HG03442 (cell line): ENCODE data around the gene ELFN2.
"Not testable (repeated sequence)": the region's sequence is repeated elsewhere in the genome, so short reads cannot be mapped to it uniquely, and the experiment has no call there.

Experiments used
- ATAC-seq: cut with Tn5 transposase; IDR thresholded peaks from one replicate; pipeline ENCODE4 v1.9.1; 2021; ENCODE audit warnings: mild to moderate bottlenecking, moderate library complexity; ENCODE audit not compliant: unreplicated experiment

Gene ELFN2

DNA sequence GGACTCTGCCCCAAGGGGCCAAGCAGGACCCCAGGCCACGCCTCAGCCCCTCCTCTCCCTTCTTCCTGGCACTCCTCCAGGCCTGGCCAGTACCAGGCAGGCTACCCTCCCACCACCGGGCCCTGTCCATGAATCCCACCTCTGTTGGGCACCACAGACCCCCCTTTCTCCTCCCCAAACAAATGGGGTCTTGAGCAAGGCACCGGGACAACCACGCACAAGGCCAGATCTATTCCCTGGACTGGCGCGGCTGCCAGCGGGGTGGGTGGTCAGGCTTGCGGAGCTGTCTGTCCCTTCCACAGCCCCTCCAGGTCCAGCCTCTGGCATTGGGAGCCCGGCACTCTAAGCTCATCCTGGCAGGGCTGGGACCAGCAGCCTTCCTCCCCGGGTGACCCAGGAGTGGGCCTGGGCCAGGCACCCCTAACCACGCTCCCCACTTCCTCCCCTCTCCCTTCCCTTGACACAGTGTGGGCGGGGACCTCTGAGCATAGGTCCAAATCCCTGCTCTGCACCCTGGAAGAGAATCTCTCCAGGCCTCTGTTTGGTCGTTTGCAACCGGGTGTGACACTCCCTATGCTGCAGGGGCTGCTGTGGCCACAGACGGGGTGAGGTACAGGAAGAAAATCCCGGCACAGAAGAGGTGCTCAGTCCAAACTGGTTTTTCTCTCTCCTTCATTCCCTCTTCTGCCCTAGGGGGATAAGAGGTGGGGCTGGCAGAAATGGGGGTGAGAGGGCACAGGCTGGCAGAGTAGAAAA is 14.6 kb downstream of the ELFN2 start:
- ATAC-seq = no peak

DNA sequence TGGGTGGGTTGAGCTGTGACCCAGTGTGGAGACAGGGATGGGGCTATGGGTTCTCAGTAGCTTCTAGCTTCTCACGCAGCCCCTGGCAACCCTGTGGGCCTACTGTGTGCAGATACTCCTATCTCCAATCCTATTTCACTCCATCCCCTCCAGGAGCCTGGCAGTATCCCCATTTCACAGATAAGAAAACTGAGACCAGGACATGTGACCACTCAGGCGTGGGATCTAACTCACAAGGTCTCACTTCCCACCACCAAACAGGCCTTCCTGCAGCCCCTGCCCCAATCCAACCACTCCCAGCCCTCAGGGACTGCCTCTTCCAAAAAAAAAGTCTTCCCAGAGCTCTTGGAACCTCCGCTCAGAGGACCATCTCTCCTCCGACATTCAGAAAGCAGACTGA is 15.6 kb downstream of the ELFN2 start:
- ATAC-seq = no peak

DNA sequence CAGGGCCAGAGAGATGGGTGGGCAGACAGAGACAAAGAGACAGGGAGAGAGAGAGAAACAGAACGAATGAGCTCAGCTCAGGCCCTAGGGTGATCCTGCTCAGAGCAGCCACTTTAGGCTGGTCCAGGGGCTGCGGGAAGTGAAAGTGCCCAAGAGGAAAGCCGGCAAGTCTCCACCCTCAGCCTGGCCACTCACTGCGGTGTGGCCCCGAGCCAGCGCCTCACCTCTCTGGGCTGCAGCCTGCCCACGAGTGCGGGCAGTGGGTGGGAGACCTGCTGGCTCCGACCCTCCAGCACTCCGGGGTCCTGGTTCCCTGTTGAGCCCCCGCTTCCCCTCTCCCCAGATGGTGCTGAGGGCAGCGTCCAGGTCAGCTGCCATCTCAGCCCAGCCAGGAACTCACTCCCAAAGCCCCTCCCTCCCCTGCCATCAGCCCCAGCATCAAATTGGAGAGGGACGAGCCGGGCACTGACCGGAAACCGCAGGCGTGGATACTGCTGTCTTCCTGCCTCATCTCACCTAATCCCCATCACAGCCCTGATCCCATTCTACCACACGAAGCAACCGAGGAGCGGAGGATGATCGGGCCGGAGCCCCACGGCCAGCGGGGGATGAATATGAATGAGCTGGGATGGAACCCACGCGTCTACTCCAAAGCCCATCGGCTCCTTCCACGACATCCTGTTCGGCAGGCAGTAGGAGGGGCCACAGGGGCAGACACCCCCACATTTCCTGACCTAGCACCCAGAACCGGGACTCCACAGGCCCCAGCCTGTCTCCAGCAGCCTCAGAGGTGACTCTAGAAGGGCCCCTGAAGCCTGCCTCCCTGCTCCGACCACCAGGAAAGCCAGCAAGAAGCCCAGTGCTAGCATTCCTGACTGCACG is 16.9 kb downstream of the ELFN2 start:
- ATAC-seq = no peak

DNA sequence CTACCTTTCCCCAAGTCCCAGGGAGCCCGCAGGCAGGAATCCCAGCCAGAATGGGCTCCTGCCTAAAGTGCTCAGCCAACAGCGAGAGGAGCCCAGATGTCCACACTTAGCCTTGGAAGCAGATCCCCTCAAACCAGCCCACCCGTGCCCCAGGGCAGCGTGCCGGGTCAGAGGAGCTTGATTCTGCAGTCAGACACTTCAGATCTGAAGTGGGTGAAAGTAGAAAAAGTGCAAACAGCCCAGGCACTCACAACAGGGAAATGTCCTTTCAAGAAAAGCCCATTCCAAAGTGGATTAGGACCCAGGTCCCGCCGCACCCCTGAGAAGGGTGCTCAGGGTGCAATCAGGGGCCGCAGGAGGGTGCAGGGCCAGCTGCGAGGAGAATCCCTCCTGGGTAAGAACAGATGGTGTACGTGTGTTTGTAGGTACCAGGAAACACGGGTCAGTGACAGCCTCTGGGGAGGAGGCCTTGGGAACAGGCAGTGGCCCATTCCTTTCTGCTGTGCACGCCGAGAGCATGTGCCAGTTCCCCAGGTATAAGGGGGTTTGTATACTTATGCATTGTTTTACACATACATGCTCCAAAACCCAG is 17.7 kb downstream of the ELFN2 start:
- ATAC-seq = no peak

DNA sequence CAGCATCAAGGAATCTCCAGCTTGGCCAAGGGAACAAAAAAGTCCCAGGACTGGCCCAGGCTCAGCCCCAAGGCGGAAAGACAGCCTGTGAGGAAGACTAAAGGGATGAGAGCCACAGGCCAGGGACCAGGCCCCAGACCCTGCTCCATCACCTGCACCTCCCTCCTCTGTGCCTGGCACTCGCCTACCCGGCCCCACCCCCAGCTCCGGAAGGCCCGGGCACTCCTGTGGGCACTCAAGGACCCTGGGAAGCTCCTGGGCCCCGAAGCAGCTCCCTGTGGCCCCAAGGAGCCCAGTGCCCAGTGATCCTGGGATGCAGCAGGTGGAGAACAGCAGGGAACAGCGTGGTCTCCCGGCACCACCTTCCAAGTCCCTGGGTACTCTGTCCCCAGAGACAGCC is 18.2 kb downstream of the ELFN2 start:
- ATAC-seq = no peak

DNA sequence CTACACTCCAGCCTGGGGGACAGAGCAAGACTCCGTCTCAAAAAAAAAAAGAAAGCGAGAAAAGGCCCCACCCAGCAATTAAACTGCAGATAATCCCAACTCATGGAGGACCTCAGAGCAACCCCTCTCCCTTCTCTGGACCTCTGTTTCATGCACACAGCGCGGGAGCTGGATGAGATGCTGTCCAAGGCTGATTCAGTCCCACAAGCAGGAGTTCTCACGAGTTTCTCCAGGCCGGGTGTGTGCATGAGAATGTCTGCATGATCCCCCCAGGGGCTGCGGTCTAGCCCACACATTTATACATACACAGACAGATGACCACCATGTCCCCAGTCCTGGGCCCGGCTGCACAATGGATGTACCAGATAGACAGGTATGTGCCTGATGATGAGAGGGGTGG is 19.4 kb downstream of the ELFN2 start:
- ATAC-seq = no peak

DNA sequence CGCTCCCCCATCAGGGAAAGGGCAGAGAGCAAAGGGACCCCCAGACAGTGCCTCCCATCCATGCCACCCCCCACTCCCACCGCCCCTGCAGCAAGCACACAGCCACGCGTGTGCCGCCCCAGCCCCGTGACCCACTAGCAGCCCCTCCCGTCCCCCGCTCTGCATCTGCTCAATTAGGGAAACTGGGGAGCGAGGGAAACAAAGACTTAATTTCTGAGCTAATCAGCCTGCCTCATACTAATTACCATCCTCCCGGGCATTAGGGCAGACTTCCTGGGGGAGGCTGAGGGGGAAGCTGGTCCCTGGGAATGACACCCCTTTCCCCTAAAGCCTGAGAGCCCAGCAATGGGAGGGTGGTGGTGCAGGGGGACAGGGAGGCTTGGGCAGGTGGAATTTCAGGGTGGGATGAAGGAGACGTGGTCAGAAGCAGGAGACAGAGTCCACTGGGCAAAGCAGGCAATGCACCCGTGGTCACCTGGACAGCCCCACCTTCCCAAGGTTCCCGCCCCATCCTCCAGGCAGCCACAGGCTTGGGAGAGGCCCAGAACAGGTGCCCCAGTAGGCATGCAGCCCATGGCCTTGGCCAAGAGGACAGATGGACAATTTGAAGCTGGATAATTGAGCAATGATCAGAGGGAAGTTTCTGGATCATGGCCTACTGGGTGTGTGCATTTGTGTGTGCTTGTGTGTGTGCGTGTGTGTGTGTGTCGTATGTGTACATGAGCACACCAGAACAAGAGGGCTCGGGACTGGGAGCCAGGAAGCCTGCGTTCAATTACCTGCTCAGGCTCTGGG is 20.6 kb downstream of the ELFN2 start:
- no peak for ATAC-seq

DNA sequence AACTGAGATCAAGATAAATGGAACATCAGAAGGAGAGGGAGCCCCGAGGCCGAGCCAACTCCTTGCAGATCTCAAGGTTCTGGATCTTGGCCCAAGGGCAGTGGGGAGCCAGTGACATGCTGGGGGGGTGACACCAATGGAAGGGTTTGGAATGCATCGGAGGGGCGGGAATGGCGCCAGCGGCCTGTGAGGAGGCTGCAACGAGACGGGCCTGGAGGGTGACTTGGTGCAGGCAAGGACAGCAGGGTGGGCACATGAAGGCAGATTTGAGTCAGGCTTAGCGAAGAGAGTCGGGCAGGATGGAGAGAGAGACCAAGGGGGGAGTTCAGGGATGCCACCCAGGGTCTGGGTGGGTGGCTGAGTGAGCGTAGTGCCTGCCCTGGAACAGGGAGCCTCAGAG is 23.2 kb downstream of the ELFN2 start:
- ATAC-seq = no peak

DNA sequence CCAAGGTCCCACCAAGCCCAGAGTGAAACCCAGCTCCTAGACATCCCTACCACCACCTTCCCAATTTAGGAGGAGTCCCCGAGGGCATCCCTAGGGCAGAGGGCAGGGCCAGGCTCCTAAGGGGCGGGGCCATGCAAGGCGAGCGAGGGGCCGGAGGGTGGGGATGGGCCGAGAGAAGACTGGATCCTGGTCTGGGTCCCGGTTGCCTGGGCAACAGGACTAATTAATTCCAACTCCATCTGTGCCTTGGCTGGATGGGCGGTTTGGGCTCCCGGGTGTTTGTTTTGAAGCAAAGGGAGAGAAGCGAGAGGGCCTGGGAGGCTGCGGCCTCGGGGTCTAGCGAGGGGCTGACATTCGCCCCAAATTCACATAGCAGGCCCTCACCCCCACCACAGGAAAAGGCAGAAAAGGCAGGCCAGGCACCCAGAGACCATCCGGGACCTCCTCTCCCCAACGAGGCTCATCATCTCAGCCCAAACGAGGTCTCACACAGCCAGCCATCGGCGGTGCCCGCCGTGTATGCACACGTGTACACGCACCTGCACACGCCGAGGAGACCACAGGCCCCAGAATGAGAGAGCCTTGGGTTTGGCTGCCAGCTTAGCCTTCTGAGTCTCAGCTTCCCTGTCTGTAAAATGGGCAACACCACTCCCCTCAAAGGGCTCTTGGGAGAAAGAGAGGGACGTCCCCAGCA is 23.9 kb downstream of the ELFN2 start:
- ATAC-seq = no peak

DNA sequence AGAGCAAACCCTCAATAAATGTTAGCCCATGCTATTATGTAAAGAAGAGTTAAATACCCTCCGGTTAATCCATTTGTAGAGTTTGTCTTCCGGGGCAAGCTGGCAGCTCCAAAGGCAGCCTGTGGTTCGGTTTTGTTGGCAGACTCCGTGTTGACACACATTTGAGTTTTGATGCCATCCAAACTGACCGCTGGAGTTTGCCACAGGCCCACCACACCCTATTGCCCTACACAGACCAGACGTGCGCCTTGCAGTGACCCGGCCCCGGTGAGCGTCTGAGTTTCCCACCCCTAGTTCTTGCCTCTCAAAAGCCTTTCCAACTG is 25.1 kb downstream of the ELFN2 start:
- ATAC-seq = no peak

DNA sequence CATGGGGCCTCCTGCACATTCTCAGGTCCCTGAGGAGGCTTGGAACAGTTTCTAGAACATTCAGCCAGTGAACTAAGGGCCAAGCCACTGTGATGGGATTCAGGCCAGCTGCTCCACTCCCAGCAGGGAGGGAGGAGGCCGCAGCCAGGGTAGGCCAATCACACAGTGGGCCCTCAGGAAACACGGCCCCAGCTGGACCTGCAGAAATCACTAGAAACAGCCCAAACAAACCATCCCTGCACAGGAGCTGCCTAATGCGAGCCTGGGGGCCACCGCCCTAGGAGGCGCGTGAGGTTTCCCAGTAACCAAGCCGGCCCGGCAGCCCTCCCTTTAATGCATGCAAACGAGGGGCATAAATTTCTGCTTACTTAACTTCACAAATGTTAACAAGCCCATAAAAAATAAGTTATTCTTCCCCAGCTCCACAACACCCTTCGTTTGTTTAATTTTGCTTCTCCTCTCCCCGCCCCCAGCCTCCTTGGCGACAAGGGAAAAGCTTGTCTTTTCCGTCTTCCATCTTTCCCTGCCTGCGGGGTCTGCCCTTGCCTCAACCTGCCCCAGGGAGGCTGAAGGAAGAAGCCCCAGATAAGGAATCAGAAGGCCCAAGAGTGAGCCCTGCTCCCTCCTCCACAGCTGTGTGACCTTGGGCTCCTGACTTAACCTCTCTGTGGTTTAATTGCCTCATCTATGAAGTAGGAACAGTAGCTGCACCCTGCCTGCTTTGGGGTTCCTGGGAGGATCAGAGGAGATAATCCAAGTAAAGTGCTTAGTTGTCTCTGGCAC is 25.7 kb downstream of the ELFN2 start:
- ATAC-seq = no peak

DNA sequence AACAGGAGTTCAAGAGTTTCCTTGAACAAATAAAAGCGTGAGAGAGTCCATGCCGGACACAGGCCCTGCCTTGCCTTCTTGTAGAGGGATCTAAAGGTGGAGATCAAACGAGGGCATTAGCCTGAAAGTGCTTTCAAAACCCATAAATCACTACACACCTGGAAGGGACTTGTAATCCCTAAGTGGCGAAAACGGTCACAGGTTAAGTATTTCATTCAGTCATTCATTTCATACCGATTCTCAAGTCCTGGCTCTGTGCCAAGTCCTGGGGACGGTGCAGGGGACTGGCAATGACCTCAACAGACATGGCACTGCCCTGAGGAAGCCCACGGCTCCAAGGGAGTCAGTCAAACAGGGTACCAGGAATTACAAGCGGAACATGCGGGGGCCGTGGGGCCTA is 26.6 kb downstream of the ELFN2 start:
- ATAC-seq = no peak

DNA sequence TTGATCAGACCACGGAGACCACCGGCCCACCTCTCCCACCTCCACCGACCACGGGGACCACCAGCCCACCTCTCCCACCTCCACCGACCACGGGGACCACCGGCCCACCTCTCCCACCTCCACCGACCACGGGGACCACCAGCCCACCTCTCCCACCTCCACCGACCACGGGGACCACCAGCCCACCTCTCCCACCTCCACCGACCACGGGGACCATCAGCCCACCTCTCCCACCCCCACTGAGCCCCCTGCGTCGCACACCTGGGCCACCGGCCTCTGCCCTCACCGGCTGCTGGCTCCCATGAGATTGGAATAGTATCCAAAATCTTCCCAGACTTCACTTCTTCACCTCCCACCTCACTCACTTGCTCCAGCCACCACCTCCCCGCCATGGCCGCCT is 27.8 kb downstream of the ELFN2 start:
- not testable (repeated sequence) for ATAC-seq

DNA sequence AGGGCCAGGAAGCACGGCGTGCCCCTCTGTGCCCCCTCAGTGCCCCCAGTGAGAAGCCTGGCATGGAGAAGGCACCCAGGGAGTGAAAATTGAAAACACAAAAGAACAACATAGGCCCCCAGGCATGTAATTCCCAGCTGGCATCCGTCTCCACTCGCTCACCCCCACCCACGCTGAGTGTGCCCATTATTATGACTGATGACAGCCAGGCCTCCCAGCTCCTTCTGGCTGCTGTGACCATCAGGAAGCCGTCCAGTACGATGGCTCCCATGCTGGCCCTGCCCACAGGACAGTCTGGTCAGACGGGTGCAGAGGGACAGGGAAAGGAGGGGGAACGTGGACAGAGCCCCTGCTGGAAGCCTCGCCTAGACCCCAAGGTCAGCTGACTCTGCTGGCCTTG is 30.1 kb downstream of the ELFN2 start:
- no peak for ATAC-seq

DNA sequence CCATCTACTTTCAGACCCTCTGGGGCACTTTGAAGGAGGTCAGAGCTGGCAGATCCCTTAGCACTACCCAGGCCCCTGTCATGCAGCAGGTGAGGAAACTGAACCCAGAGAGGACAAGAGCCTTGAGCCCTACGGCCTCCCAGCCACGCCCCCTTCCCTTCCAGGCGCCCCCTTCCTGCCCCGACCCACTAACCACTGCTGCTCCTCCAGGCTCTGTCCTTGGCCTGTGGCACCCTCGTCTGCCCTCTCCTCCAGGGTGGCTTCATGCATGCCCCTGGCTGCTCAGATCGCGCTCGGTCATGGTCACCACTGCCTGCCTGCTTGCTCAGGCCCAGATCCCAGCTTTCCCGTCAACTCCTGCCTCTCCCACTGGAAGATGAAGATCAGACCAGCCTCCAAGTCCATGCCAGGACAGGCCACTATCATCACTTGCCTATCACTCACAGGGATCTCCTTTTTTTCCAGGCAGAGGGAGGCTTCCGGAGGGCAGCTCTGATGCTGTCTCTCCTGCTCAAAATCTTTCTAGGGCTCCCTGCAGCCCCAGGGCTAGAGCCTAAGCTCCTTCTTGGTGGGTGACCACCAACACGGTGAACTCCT is 30.7 kb downstream of the ELFN2 start:
- ATAC-seq = no peak

DNA sequence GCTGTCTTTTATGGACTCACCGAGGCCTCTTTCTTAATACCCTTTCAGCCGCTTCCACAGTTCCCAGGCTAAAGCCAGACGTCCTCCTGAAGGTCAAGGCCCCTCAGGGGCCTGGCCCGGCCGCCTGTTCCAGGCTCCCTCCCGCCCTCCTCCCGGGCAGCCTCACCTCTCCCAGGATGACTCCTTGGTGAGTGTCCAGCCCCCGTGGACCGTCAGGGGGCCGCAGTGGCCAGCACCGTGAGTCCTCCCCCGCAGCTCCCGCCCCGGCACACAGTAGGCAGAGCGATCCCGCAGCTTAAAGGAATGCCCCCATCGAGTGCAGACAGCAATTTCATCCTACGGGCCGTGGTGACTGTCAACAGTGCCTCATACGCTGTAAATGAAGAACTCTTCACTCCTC is 32.9 kb downstream of the ELFN2 start:
- ATAC-seq = no peak

DNA sequence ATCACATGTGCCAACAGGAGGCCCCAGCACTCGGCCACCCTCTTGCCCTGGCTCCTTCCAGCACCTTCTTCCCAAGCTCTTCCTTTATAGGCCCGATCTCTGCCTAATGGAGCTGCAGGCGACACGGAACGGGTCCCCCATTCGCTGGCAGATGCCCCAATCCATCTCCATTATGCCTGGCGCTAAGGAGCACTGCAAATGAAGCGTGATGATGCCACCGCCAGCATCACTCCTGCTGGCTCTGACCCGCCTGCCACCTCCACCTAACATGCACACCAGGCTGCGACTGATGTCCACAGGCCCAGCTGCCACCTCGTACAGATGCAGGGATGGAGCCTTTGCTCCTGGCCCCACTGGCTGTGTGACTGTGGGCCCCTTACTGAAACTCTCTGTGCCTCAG is 33.5 kb downstream of the ELFN2 start:
- ATAC-seq = no peak

DNA sequence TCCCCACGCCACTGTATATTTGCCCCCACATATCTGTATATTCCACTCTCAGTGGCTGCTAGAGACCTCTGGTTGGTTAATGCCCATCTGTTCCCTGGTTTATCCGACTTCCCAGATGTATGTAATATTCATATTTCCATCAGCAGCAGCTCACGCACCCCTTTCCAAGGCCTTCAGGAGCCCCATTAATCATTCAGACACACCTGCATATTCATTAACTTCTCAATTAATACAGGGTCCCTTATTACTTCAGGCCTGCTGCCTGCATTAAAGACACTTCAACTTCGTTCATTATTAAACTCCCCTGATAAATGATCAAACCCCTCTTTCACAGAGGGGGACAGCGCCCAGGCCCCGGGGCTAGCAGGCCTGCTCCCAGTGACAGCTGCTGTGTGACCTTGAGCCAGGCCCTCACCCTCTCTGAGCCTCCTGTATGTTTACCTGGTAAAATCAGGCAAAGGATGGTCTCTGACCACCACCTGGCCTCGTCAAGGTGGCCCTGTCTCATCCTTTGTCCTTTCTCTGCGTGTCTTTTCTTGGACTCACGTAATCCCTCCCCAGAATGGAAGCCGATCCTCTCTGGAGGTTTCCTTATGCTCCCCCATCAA is 34.5 kb downstream of the ELFN2 start:
- no peak for ATAC-seq

DNA sequence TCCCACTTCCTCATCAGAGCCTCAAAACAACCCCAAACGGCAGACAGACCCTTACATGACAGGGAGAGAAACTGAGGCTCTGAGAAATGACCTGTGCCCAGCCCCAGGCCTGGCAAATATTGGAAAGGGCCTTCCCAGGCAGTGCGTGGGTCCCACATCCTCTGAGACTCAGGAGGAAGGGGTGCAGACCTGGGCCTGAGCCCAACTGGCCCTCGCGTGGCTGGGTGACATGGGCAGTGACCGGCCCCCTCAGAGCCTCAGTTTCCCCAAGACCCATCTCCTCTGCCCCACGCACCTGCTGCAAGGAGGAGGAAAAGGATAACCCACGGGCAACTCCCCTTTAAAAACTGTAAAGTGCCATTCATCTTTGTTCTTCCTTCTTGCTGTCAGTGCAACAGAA is 35.6 kb downstream of the ELFN2 start:
- no peak for ATAC-seq
